AG09319 (cell line): ENCODE data around the gene TLR8.

Experiments
- DNase-seq: peaks from one replicate; pipeline ENCODE4 v3.0.0-alpha.2; 2010; ENCODE audit warnings: low read depth; ENCODE audit errors: extremely low read depth
- TF ChIP-seq, protein P1 (sequence below): IDR thresholded peaks from 2 replicates; pipeline ENCODE4 v1.5.1; 2011; ENCODE audit warnings: low read depth, mild to moderate bottlenecking, inconsistent platforms, low read length, moderate library complexity

The TLR8 gene

DNA sequence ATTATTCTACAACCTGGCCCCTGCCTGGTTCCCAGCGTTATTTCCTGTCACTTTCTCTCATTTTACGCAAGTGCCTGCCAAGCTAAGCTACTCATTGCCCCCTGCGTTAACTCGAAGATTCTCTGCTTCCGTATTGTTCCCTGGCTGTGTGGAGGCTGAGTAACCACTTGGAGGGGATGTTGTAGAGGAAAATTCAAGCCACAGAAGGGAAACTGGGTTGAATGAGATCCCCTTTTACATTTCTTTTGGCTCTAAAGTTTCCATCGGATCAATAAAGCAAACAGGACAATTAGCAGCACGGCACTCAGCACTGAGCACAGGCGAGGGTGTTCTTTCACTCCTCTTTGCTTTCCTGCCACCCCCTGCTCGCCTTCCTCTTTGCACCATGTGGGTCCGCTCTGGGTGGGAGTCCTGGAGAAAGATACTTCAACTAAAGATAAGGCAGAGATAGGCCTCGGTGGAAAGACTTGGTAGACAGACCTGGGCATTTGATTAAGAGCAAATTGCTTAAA is 64.3 kb downstream of the TLR8 start:
- TF ChIP-seq, protein P1, sequence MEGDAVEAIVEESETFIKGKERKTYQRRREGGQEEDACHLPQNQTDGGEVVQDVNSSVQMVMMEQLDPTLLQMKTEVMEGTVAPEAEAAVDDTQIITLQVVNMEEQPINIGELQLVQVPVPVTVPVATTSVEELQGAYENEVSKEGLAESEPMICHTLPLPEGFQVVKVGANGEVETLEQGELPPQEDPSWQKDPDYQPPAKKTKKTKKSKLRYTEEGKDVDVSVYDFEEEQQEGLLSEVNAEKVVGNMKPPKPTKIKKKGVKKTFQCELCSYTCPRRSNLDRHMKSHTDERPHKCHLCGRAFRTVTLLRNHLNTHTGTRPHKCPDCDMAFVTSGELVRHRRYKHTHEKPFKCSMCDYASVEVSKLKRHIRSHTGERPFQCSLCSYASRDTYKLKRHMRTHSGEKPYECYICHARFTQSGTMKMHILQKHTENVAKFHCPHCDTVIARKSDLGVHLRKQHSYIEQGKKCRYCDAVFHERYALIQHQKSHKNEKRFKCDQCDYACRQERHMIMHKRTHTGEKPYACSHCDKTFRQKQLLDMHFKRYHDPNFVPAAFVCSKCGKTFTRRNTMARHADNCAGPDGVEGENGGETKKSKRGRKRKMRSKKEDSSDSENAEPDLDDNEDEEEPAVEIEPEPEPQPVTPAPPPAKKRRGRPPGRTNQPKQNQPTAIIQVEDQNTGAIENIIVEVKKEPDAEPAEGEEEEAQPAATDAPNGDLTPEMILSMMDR, result peak; percentile 60
- DNase-seq, result no peak

GRCh38 chrX:12971282-12972003 is 65.0 kb downstream of the TLR8 start:
- no peak for DNase-seq
- TF ChIP-seq, protein P1, result no peak

- TF ChIP-seq, protein P1, result no peak
- no peak for DNase-seq
Observed at GRCh38 chrX:12972243-12972642, 65.8 kb downstream of the TLR8 start.
